HG03103 (cell line): ENCODE data around the gene MCM9.

Experiments used
- ATAC-seq: cut with Tn5 transposase; IDR thresholded peaks from one replicate; pipeline ENCODE4 v1.9.1; 2021; ENCODE audit warnings: low read depth; ENCODE audit not compliant: unreplicated experiment

MCM9 gene

DNA sequence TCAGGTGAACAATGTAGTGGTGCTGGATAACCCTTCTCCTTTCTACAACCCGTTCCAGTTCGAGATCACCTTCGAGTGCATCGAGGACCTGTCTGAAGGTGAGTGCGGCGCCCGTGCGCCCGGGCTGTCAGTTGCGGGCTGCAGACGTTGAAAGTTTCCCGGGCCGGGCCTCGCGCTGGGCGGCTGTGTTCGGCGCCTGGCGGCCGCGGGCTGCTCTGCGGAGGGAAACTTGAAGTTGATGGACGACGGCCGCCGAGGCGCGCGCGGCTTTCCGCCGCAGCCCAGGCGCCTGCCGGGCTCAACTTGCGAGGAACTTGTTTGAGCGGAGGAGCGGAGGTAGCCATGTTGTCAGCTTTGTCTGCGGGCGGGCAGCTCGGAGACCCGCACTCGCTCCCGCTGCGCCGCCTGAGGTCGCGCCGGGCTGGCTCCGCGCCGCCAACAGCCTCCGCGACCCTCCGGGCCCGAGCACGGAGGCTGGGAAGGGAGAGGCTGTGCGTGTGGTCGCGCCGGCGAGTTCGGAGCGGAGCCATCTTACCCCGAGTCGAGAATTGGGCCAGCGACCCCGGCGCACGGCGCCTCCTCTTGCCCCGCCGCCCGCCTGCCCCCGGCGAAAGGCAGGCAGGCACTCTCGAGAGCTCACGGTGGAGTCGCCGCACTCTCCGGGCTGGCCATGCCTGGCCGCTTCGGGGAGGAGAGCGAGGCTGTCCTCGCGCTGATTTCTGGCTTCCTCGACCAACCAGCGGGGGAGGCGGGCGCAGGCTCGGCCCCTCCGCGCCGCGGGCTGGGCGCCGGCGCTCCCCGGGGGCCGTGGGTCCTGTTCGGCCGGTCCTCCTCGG lies 40.3 kb downstream of the MCM9 start:
- ATAC-seq = peak; percentile 26

DNA sequence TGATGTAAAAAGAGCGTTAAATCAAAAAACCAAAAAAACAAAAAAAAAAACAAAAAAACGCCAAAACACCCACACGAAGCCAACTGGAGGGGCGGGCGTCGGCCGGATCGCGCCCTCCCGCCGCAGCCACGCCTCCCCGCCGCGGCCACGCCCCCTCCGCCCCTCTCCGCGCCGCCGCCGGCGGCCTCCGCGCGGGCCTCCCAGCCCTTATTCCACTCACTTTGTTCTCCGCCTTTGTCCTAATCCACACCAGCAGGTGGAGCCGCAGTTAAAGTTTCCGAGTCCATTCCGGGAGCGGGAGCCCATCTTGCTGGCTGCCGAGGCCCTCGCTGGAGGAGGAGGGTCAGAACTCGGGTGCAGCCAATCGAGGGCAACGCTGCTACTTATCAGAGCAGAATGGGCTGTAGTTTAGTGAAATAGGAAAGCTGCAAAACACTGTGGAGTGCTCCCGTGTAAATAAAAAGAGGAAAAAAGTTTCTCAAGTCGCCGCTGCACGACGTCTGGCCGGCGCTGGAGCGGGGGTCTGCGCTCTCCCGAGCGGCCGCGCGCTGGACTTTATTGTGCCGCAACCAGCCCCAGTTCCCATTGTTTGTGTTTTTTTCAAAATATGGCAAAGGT lies 41.0 kb downstream of the MCM9 start, which contains the start of gene ASF1A:
Gene ASF1A, plus strand, starts transcription at position 346 of the 618 bp plus-strand sequence. Its CDS starts 262 bp downstream, at position 608.
- peak; percentile 53 for ATAC-seq

DNA sequence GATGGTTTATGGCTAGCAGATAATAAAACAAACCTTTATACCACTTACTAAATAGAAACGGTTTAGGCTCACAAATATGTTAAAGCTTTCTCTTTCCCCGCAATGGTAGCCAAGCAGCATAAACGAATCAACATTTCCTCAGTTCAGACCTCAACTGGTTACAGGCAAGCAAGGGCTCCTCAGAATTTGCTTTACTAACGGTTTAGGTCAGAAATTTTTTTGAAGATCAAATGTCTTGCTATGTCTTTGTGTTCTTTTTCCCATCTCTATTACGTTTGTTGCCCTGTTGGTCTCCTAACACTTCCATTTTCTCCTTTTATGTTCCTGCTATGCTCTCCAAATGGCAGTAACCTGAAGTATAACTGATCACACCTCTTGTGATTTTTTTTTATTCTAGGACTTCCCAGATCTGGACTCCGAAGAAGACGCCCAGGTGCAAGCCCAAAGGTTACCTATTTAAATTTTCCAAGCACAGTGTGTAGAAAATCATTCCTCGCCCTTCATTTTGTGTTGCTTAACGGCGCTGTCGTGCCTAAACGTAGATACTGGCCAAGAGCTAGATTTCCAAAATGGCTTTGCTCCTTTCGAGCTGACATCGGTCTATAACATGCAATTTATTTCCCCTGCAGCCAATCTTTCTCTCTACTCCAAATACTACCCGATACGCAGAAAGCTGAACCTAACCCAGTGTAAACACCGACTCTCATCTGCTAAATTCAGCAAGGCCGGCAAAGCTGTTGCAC lies 41.7 kb downstream of the MCM9 start:
- peak; percentile 14 for ATAC-seq

DNA sequence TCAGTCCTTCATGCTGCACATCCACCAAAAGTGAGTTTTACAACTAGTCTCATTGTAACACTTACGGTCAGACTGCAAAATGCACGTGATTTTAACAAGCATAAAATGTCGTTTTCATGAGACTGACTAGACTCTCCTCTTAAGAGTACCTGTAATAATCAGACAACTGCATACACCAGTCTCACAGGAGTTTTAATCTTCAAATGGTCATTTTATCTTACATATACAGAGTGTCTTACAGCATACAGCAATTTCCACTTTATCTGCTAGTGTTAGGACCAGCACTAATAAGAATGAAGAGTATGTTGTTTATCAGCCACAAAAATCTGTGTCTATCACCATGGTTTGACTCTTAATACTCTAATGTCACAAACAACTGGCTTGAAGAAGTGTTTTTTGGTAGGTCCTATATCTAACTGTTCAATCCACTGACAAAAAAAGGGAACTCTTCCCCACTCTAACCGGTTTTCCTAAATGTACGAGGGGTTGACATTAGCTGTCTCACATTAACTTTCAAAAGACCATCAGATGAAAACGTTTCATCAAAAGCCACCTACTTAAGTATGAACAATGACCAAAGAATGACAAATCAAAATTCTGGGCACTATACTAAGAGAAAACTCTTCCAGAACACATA lies 42.5 kb downstream of the MCM9 start:
- ATAC-seq = no peak

DNA sequence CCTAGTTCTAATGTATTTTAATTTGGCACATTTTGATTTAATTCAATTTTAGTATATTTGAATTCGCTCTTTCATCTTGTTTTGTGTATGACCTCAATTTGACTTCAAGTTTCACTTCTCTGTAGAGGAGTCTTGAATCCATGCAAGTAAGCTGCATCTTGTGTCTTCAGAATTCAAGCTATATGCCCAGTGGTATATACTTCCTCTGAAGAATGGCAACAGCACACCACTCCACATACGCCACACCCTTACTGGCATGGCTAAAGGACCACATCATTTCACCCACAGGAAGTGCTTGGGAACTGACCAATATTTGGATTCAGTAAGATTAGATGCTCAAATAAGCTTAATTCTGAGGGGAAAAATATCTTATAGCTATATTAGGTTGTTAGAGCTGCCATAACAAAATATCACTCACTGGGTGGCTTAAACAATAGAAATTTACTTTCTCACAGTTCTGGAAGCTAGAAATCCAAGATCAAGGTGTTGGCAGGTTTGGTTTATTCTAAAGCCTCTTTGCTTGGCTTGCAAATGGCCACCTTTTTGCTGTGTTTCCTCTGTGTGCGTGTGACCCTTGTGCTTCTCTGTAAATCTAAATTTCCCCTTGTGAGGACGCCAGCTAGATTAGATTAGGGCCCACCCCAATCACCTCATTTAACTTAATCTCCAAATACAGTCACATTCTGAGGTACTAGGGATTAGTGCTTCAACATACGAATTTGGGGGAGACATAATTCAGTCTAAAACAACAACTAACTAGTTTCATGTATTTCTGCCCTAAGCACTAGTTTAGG lies 43.8 kb downstream of the MCM9 start:
- peak; percentile 20 for ATAC-seq

DNA sequence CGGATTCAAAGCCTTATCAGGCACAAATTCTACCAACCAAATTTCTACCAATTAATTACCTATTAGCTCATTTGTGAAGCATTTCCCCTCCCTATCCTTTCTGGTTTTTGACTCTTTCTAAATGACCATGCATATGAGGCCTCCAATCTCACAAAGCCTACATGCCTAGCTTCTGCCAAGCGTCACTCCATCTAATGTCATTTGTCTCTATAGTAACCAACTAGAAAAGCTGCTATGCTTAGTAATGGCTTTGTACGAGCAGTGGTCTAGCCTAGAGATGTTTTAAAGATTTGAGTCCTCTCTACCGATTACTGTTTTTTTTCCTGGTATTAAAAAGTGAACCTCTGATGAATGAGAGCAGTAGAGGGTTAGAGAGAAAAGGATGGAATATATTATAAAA lies 45.8 kb downstream of the MCM9 start:
- ATAC-seq = no peak

DNA sequence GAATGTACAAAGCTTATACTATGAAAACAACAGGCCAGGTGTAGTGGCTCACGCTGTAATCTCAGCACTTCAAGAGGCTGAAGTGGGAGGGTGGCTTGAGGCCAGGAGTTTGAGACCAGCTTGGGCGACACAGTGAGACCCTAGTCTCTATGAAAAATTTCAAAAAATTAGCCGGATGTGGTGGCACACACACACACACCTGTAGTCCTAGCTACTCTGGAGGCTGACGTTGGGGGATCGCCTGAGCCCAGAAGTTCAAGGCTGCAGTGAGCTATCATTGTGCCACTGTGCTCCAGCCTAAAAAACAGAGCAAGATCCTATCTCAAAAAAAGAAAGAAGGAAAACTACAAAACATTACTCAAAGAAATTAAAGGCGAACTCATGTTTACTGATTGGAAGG lies 48.3 kb downstream of the MCM9 start:
- no peak for ATAC-seq

DNA sequence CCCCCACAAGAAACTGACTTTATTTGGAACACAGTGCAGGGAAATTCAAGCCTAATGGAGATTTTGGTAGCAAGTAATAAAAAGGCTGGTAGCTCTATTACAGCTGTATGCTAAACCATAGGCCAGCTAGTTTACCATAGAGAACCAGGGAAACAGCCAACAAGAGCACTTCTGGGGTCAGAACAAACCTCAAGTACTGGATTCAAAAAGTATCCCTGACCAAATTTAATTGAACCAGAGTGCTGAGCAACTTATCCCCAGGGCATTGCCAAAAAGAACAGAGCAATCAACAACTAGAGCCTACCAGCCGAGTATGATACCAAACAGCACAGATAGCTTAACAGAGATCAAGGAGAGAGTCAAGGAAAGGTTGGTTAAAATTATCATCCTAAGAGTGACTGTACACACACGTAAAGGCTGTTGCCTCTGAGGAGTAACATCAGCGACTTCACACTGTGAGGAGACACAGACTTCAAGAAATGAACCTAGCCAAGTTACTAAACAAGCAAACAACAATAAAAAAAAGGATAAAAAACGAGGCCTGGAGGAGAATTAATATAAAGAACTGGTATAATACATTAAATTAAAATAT lies 52.5 kb downstream of the MCM9 start:
- no peak for ATAC-seq

DNA sequence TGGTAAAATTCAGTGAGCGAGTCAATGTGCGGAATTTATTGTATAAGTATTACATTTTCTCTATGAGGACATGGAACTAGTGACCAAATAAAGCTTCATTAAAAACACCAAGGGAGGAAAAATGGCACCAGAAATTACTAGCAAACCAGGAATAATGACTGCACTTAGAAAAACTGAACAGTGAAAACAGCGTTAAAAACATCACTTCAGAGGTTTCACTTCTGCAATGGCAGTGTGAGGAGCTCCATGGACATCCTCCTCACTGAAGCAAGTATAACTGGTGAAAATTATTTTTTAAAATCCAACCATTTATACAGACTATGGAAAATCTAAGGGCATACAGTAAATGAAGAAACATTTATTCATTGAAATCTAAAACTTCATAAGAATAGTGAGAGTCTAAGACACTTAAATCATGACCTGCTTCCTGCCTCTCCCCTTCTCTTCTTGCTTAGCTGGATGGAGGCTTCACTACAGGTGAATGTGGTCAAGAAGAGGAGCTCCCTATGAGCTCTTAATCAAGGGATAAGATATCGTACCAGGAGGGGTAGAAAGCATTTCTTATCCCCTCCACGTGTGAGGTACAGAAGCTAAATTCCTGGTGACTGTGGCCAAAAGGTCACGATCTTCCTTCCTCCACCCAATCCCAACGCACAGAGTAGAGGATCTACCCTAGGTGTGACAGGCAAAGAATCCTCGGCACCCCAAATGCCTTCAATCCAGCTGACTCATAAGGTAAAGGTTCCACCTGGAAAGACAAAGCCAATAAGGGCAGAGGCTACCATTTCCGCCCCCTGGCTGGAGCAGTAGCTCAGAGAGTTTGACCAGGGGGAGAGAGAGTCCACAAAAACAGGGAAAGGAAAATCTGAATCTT lies 53.3 kb downstream of the MCM9 start:
- peak; percentile 81 for ATAC-seq

DNA sequence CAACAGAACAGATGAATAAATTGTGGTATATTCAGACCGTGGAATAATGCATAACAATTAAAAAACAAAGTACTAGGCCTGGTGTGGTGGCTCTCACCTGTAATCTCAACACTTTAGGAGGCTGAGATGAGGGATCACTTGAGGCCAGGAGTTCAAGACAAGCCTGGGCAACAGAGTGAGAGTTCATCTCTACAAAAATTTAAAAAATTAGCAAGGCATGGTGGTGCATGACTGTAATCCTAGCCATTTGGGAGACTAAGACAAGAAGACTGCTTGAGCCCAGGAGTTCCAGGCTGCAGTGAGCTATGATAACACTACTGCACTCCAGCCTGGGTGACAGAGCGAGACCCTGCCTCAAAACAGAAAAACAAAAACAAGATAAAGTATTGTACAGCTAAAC lies 57.2 kb downstream of the MCM9 start:
- ATAC-seq = no peak

DNA sequence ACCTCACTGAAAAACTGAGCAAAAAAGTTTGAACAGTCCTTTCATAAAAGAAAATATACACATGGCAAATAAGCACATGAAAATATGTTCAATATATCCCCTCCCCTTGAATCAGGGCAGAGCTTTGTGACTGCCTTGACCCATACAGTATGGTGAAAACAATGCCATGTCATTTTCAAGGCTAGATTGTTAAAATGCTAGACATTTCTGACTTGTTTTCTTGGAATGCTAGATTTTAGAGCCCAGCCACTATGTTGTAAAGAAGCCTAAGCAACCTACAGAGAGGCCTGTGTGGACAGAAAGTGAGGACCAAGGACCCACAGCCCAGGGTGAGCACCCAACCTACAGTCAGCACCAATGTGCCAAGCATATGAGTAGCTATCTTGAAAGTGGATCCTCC lies 58.1 kb downstream of the MCM9 start:
- ATAC-seq = no peak

DNA sequence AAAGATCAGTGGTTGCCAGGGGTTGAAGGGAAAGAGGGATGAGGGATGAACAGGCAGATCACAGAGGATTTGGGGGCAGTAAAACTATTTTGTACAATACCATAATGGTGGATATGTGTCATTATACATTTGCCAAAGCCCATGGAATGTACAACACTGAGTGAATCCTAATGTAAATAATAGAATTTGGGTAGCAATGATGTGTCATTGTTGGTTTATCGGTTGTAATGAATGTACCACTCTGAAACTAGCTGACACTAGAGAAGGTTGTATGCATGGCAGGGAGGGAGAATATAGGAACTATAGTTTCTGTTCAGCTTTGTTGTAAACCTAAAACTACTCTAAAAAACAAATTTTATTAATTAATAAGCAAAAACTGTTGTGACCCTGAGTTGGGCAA lies 58.8 kb downstream of the MCM9 start:
- no peak for ATAC-seq

DNA sequence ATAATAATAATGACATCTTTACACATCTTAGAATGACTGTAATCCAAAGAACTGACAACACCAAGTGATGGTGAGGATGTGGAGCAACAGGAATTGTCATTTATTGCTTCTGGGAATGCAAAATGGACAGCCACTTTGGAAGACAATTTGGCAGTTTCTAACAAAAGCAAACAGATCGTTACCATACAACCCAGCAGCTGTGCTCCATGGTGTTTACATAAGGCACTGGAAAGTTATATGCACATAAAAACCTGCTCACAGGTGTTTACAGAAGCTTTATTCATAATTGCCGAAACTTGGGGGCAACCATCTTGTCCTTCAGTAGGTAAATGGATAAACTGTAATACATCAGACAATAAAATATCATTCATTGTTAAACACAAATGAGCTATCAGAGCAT lies 59.3 kb downstream of the MCM9 start:
- no peak for ATAC-seq

DNA sequence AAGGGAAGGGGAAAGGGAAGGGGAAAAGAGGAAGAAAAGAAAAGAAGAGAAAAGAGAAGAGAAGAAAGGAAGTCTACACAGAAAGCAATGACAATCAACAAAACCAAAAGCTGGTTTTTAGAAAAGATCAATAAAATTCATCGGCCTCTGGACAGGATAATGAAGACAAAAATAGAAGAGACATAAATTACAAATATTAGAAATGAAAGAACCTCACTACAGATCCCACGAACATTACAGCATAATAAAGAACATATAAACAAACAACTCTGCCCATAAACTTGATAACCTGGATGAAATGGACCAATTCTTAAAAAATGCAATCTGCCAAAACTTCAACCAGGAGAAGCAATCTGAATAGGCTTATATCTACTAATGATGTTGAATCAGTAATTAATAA lies 61.7 kb downstream of the MCM9 start:
- ATAC-seq = no peak

DNA sequence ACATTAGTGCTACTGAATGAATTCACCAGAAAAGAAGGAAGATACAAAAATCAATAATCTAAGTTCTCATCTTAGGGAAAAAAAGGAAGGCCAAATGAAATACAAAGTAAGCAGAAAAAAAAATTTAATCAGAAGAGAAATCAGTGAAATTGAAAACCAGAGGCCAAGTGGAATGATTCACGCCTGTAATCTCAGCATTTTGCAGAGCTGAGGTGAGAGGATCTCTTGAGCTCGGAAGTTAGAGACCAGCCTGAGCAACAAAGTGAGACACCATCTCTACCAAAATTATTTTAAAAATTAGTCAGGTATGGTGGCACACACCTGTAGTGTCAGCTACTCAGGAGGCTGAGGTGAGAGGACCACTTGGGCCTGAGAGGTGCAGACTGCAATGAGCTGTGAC lies 62.2 kb downstream of the MCM9 start:
- ATAC-seq = no peak

DNA sequence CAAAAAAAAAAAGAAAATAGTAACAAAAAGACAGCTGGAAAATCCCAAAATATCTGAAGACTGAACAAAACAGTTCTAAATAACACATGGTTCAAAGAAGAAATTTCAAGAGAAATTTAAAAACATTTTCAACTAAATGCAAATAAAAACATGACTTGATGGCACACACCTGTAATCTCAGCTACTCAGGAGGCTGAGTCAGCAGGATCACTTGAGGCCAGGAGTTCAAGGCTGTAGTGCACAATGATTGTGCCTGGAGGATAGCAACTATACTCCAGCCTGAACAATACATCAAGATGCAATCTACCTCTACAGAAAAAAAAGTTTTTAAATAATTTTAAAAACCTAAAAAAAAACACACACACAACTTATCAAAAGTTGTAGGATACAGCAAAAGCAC lies 62.6 kb downstream of the MCM9 start:
- ATAC-seq = no peak

DNA sequence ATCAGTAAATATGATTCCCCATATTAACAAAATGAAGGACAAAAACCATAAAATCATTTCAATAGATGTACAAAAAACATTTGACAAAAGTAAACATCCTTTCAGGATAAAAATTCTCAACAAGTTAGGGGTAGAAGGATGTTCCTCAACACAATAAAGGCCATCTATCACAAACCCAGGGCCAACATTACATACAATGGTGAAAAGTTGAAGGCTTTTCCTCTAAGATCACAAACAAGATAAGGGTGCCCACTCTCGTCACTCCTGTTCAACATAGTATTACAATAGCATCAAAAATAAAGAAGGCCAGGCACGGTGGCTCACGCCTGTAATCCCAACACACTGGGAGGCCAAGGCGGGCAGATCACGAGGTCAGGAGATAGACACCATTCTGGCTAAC lies 63.6 kb downstream of the MCM9 start:
- no peak for ATAC-seq

DNA sequence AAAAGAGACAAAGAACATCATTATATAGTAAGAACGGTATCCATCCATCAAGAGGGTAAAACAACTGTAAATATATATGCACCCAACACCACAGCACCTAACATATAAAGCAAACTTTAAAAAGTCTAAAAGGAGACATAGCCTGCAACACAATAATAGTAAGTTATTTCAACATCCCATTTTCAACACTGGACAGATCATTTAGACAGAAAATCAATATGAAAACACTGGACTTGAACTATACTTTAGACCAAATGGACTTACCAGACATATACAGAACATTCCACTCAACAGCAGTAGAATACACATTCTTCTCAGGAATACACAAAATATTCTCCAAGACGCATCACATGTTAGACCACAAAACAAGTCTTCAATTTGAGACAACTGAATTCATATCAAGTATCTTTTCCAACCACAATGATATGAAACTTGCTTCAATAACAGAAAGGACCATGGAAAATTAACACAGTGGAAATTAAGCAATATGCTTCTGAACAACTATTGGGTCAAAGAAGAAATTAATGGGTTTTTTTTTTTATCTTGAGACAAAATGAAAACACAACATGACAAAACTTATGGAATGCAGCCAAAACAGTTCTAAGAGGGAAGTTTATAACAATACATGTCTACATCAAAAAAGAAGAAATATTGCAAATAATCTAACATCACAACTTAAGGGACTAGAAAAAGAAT lies 64.9 kb downstream of the MCM9 start:
- ATAC-seq = no peak
